K562 (cell line): ENCODE data around the gene MRPL40. TPM values are rescaled to one million over a fixed set of nuclear protein-coding genes. Genes with fewer than 3 reads are reported as not detected.

Source experiments
- BACH1 ChIP-seq: fragments of 200-800 bp; sonication (Bioruptor generic); IDR thresholded peaks from 2 replicates; pipeline ENCODE4 v1.6.1; 2016; ENCODE audit warnings: missing genetic modification characterization, missing compliant biosample characterization
- CTBP1 ChIP-seq: fragments of 450-650 bp; IDR thresholded peaks from 2 replicates; pipeline ENCODE4 v1.6.1; 2016; ENCODE audit warnings: borderline replicate concordance
- E2F6 ChIP-seq, 2 experiments: IDR thresholded peaks; 2 replicates each; pipeline ENCODE4 v1.6.1; 2011; ENCODE audit warnings: borderline replicate concordance in 1 of 2, control low read depth in 1 of 2, low read depth in 1 of 2, low read length in 1 of 2, mild to moderate bottlenecking in 1 of 2, mixed read lengths in 1 of 2, moderate library complexity in 1 of 2; ENCODE audit not compliant: insufficient read depth in 1 of 2, insufficient read length in 1 of 2, poor library complexity in 1 of 2, severe bottlenecking in 1 of 2; ENCODE audit errors: extremely low read depth in 1 of 2
- HMGN3 ChIP-seq: IDR thresholded peaks from 2 replicates; pipeline ENCODE4 v1.6.1; 2011; ENCODE audit warnings: borderline replicate concordance, low read depth, mild to moderate bottlenecking, mixed read lengths, low read length; ENCODE audit not compliant: insufficient read length; ENCODE audit errors: extremely low read depth
- JUNB ChIP-seq: fragments of 450-650 bp; formaldehyde crosslinking; conservative IDR thresholded peaks from 2 replicates; pipeline ENCODE4 v1.4.0; 2020; ENCODE audit warnings: mild to moderate bottlenecking
- NR2C1 ChIP-seq, 2 experiments: fragments of 450-650 bp; IDR thresholded peaks; 2 replicates each; pipeline ENCODE4 v1.6.1; 2017; ENCODE audit warnings: mild to moderate bottlenecking in 2 of 2, antibody characterized with exemption in 1 of 2, inconsistent platforms in 1 of 2, missing compliant biosample characterization in 1 of 2, missing genetic modification characterization in 1 of 2
- SP1 ChIP-seq: sonication (generic); formaldehyde crosslinking; IDR thresholded peaks from 2 replicates; pipeline ENCODE4 v1.8.1; 2022; ENCODE audit warnings: mild to moderate bottlenecking, missing genetic modification reagents
- ZNF239 ChIP-seq: fragments of 250-450 bp; sonication (Bioruptor Pico); IDR thresholded peaks from 2 replicates; pipeline ENCODE4 v1.4.0; 2020; ENCODE audit warnings: mild to moderate bottlenecking
- ZNF766 ChIP-seq: fragments of 200-800 bp; sonication (Bioruptor generic); conservative IDR thresholded peaks from 2 replicates; pipeline ENCODE4 v1.6.1; 2016; ENCODE audit warnings: missing genetic modification characterization, missing compliant biosample characterization
- polyA plus RNA-seq, 8 experiments: library from polyadenylated mRNA; depleted of rRNA in 4 of 8; stranded (reverse) in 5 of 8; unstranded in 3 of 8; fragments of >200 nt; fragmentation: Nextera tagmentation in 2 of 8; fragmentation: Illumina TruSeq in 1 of 8; extraction: Ambion mirVana in 2 of 8; extraction: Trizol in 1 of 8; gene quantifications; 2 replicates each; pipeline versions ENCODE4 v1.2.1 to v1.2.3, GENCODE V29; 2011 to 2014; ENCODE audit warnings: inconsistent platforms in 1 of 8, missing spikeins in 1 of 8
- total RNA-seq, 7 experiments: library from RNA; depleted of rRNA in 6 of 7; stranded (reverse); fragments of >200 nt in 6 of 7; fragmentation: Illumina TruSeq in 2 of 7; extraction: Trizol in 2 of 7; gene quantifications; 2 replicates each; pipeline versions ENCODE4 v1.2.1 to v1.2.3, GENCODE V29; 2011 to 2021; ENCODE audit warnings: low replicate concordance in 1 of 7
- TF ChIP-seq, protein P1 (sequence below): fragments of 450-650 bp; IDR thresholded peaks from 2 replicates; pipeline ENCODE4 v1.6.1; 2016; ENCODE audit warnings: low read depth
- TF ChIP-seq, protein P2 (sequence below): sonication (generic); formaldehyde crosslinking; IDR thresholded peaks from 2 replicates; pipeline ENCODE4 v1.8.1; 2023; ENCODE audit warnings: mild to moderate bottlenecking, missing genetic modification reagents
- TF ChIP-seq, protein P3 (sequence below): fragments of 450-650 bp; conservative IDR thresholded peaks from 2 replicates; pipeline ENCODE4 v1.6.1; 2016; ENCODE audit warnings: missing genetic modification characterization, low read depth, mild to moderate bottlenecking, control low read depth, missing compliant biosample characterization

MRPL40 gene
- total and polyA plus RNA-seq, 9 of the 15 experiments (the other 6 are each of a cell fraction or from before 2014, with no cell fraction given), result 132 to 652 (median 208) TPM

- TF ChIP-seq, protein P1, sequence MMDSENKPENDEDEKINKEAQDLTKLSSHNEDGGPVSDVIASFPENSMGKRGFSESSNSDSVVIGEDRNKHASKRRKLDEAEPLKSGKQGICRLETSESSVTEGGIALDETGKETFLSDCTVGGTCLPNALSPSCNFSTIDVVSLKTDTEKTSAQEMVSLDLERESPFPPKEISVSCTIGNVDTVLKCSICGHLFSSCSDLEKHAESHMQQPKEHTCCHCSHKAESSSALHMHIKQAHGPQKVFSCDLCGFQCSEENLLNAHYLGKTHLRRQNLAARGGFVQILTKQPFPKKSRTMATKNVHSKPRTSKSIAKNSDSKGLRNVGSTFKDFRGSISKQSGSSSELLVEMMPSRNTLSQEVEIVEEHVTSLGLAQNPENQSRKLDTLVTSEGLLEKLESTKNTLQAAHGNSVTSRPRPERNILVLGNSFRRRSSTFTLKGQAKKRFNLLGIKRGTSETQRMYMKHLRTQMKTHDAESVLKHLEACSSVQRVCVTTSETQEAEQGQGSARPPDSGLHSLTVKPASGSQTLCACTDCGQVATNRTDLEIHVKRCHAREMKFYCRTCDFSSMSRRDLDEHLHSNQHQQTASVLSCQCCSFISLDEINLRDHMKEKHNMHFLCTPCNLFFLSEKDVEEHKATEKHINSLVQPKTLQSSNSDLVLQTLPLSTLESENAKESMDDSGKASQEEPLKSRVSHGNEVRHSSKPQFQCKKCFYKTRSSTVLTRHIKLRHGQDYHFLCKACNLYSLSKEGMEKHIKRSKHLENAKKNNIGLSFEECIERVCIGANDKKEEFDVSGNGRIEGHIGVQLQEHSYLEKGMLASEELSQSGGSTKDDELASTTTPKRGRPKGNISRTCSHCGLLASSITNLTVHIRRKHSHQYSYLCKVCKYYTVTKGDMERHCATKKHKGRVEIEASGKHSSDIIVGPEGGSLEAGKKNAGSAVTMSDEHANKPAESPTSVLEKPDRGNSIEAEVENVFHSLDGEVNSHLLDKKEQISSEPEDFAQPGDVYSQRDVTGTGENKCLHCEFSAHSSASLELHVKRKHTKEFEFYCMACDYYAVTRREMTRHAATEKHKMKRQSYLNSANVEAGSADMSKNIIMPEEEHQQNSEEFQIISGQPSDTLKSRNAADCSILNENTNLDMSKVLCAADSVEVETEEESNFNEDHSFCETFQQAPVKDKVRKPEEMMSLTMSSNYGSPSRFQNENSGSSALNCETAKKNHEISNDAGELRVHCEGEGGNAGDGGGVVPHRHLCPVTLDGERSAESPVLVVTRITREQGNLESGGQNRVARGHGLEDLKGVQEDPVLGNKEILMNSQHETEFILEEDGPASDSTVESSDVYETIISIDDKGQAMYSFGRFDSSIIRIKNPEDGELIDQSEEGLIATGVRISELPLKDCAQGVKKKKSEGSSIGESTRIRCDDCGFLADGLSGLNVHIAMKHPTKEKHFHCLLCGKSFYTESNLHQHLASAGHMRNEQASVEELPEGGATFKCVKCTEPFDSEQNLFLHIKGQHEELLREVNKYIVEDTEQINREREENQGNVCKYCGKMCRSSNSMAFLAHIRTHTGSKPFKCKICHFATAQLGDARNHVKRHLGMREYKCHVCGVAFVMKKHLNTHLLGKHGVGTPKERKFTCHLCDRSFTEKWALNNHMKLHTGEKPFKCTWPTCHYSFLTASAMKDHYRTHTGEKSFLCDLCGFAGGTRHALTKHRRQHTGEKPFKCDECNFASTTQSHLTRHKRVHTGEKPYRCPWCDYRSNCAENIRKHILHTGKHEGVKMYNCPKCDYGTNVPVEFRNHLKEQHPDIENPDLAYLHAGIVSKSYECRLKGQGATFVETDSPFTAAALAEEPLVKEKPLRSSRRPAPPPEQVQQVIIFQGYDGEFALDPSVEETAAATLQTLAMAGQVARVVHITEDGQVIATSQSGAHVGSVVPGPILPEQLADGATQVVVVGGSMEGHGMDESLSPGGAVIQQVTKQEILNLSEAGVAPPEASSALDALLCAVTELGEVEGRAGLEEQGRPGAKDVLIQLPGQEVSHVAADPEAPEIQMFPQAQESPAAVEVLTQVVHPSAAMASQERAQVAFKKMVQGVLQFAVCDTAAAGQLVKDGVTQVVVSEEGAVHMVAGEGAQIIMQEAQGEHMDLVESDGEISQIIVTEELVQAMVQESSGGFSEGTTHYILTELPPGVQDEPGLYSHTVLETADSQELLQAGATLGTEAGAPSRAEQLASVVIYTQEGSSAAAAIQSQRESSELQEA, result no peak
- peak; percentile 94 for TF ChIP-seq ZNF239
- TF ChIP-seq BACH1, result peak; percentile 69
- TF ChIP-seq E2F6 (IDR thresholded peaks at IDR 0.05; ENCODE audit: borderline replicate concordance in 1 of 2, extremely low read depth in 1 of 2, insufficient read depth in 1 of 2, insufficient read length in 1 of 2, low read depth in 1 of 2, low read length in 1 of 2, poor library complexity in 1 of 2, severe bottlenecking in 1 of 2), result peak in 1 of 2 experiments; percentile 60
- peak; percentile 99 for TF ChIP-seq CTBP1
- peak; percentile 92 for TF ChIP-seq SP1 (CRISPR knock-in tag)
- no peak for TF ChIP-seq NR2C1 (IDR thresholded peaks at IDR 0.05)
- TF ChIP-seq NR2C1 (tag; IDR thresholded peaks at IDR 0.05), result peak; percentile 62
- TF ChIP-seq JUNB (CRISPR knock-in tag), result no peak
- TF ChIP-seq, protein P2, sequence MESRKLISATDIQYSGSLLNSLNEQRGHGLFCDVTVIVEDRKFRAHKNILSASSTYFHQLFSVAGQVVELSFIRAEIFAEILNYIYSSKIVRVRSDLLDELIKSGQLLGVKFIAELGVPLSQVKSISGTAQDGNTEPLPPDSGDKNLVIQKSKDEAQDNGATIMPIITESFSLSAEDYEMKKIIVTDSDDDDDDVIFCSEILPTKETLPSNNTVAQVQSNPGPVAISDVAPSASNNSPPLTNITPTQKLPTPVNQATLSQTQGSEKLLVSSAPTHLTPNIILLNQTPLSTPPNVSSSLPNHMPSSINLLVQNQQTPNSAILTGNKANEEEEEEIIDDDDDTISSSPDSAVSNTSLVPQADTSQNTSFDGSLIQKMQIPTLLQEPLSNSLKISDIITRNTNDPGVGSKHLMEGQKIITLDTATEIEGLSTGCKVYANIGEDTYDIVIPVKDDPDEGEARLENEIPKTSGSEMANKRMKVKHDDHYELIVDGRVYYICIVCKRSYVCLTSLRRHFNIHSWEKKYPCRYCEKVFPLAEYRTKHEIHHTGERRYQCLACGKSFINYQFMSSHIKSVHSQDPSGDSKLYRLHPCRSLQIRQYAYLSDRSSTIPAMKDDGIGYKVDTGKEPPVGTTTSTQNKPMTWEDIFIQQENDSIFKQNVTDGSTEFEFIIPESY (CRISPR knock-in tag), result no peak
- peak; percentile 95 for TF ChIP-seq HMGN3
- TF ChIP-seq ZNF766 (CRISPR knock-in tag), result peak; percentile 90
- TF ChIP-seq, protein P3, sequence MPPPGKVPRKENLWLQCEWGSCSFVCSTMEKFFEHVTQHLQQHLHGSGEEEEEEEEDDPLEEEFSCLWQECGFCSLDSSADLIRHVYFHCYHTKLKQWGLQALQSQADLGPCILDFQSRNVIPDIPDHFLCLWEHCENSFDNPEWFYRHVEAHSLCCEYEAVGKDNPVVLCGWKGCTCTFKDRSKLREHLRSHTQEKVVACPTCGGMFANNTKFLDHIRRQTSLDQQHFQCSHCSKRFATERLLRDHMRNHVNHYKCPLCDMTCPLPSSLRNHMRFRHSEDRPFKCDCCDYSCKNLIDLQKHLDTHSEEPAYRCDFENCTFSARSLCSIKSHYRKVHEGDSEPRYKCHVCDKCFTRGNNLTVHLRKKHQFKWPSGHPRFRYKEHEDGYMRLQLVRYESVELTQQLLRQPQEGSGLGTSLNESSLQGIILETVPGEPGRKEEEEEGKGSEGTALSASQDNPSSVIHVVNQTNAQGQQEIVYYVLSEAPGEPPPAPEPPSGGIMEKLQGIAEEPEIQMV (tag), result no peak
These were observed 35.2 kb upstream of the MRPL40 start (continued) for GRCh38 chr22:19396934-19397733.
